Panc1 (cell line): ENCODE results near the gene USP17L15.
"Not testable (repeated sequence)": the region's sequence is repeated elsewhere in the genome, so short reads cannot be mapped to it uniquely, and the experiment has no call there.

Experiments
- CTCF ChIP-seq: fragments of 450-650 bp; IDR thresholded peaks from 2 replicates; pipeline ENCODE4 v1.5.1; 2017; ENCODE audit warnings: mild to moderate bottlenecking
- TF ChIP-seq, protein P1 (sequence below), 2 experiments: IDR thresholded peaks; 2 replicates each; pipeline ENCODE4 v1.6.1; 2011 to 2012; ENCODE audit warnings: low read depth in 2 of 2, control low read depth in 1 of 2, low read length in 1 of 2, mild to moderate bottlenecking in 1 of 2, moderate library complexity in 1 of 2; ENCODE audit not compliant: insufficient read depth in 1 of 2

DNA sequence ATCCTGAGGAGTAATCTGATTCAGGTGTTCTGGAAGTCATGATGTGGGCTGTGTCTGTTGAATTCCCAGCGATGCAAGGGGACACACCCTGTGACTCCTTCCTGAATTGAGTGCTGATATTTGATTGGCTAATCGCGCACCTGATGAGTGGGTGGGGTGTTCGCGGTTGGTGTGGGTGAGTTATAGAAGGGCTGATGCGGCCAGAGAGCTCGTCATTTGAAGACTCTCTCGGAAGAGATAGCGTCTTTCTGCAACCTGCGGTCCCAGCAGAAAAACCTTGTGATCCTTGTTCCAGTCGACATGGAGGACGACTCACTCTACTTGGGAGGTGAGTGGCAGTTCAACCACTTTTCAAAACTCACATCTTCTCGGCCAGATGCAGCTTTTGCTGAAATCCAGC is 23.8 kb upstream of the USP17L15 start, which contains the start of gene USP17L10:
- TF ChIP-seq, protein P1, sequence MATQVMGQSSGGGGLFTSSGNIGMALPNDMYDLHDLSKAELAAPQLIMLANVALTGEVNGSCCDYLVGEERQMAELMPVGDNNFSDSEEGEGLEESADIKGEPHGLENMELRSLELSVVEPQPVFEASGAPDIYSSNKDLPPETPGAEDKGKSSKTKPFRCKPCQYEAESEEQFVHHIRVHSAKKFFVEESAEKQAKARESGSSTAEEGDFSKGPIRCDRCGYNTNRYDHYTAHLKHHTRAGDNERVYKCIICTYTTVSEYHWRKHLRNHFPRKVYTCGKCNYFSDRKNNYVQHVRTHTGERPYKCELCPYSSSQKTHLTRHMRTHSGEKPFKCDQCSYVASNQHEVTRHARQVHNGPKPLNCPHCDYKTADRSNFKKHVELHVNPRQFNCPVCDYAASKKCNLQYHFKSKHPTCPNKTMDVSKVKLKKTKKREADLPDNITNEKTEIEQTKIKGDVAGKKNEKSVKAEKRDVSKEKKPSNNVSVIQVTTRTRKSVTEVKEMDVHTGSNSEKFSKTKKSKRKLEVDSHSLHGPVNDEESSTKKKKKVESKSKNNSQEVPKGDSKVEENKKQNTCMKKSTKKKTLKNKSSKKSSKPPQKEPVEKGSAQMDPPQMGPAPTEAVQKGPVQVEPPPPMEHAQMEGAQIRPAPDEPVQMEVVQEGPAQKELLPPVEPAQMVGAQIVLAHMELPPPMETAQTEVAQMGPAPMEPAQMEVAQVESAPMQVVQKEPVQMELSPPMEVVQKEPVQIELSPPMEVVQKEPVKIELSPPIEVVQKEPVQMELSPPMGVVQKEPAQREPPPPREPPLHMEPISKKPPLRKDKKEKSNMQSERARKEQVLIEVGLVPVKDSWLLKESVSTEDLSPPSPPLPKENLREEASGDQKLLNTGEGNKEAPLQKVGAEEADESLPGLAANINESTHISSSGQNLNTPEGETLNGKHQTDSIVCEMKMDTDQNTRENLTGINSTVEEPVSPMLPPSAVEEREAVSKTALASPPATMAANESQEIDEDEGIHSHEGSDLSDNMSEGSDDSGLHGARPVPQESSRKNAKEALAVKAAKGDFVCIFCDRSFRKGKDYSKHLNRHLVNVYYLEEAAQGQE (IDR thresholded peaks at IDR 0.05; ENCODE audit: insufficient read depth in 1 of 2, low read depth in 2 of 2, low read length in 1 of 2) = not testable (repeated sequence)
- not testable (repeated sequence) for TF ChIP-seq CTCF
